HG03442 (cell line): ENCODE results near the gene RNF208.
"Not testable (repeated sequence)": the region's sequence is repeated elsewhere in the genome, so short reads cannot be mapped to it uniquely, and the experiment has no call there.

Experiments
- ATAC-seq: cut with Tn5 transposase; IDR thresholded peaks from one replicate; pipeline ENCODE4 v1.9.1; 2021; ENCODE audit warnings: mild to moderate bottlenecking, moderate library complexity; ENCODE audit not compliant: unreplicated experiment

RNF208 gene

GRCh38 chr9:137253717-137254623 lies 31.9 kb upstream of the RNF208 start:
- no peak for ATAC-seq

- no peak for ATAC-seq
These were observed 30.8 kb upstream of the RNF208 start for GRCh38 chr9:137252555-137253506.

- no peak for ATAC-seq
These were observed 29.6 kb upstream of the RNF208 start for GRCh38 chr9:137251490-137252268.

GRCh38 chr9:137251194-137251461 lies 29.1 kb upstream of the RNF208 start, which contains the start of gene STPG3:
STPG3 (plus strand) TSS chr9:137251286; CDS start chr9:137251287, 1 bp downstream.
- ATAC-seq = no peak

- ATAC-seq = no peak
These were observed 28.5 kb upstream of the RNF208 start for GRCh38 chr9:137250329-137251193.

- no peak for ATAC-seq
These were observed 25.8 kb upstream of the RNF208 start for GRCh38 chr9:137247916-137248175.

GRCh38 chr9:137247135-137247915 lies 25.3 kb upstream of the RNF208 start:
- no peak for ATAC-seq

- no peak for ATAC-seq
These were observed 23.7 kb upstream of the RNF208 start for GRCh38 chr9:137245450-137246421.

GRCh38 chr9:137244486-137245449 lies 22.7 kb upstream of the RNF208 start:
- ATAC-seq = no peak

- no peak for ATAC-seq
These were observed 21.8 kb upstream of the RNF208 start for GRCh38 chr9:137243626-137244485.

GRCh38 chr9:137243266-137243625 lies 21.2 kb upstream of the RNF208 start:
- ATAC-seq = not testable (repeated sequence)

- ATAC-seq = no peak
These were observed 20.5 kb upstream of the RNF208 start for GRCh38 chr9:137242269-137243203.

- no peak for ATAC-seq
These were observed 19.6 kb upstream of the RNF208 start for GRCh38 chr9:137241490-137242268.

- ATAC-seq = peak; percentile 65
These were observed 18.9 kb upstream of the RNF208 start, which contains the start of gene TUBB4B for GRCh38 chr9:137240841-137241489. TUBB4B (plus strand) TSS chr9:137241287; CDS start chr9:137241361, 74 bp downstream.
